Measurements from ENCODE around the gene EPDR1. TPM values are rescaled to one million over a fixed set of nuclear protein-coding genes. Genes with fewer than 3 reads are reported as not detected.

The EPDR1 gene
- total RNA-seq, 6 donors from 2014 or later, result 57.2 to 107 (median 96.1) TPM

GRCh38 chr7:37986908-37987330 lies 66.5 kb downstream of the EPDR1 start:
- no peak overlapping the region for H3K4me3 ChIP-seq
- TF ChIP-seq EP300 (IDR thresholded peaks at IDR 0.05) (no peak), POLR2A (IDR thresholded peaks at IDR 0.05) (no peak), CTCF (IDR thresholded peaks at IDR 0.05) (no peak), POLR2AphosphoS5 (IDR thresholded peaks at IDR 0.05) (no peak)
- ATAC-seq (ENCODE audit: low FRiP score in 2 of 2), result peak in 1 of 2 donors; percentile 84
- H3K36me3 ChIP-seq, result no peaks in the 10 kb centered on the region
- no peaks in the 10 kb centered on the region for H3K27me3 ChIP-seq
- H3K4me1 ChIP-seq, result peaks cover 0 to 15% (median 6%) of the 10 kb centered on the region in 4 donors
- H3K9me3 ChIP-seq, result no peaks in the 10 kb centered on the region
- DNase-seq, result no peak
- 49 to 59% methylated on average over 4 of the region's 4 CpGs for WGBS, 2 donors
- peak overlapping the region in 3 of 4 donors; percentile 1 to 51 (median 42) for H3K27ac ChIP-seq

- ATAC-seq (ENCODE audit: low FRiP score in 2 of 2) (peak; percentile 80 to 89), DNase-seq (peak in 1 of 2 donors; percentile 42)
- TF ChIP-seq POLR2A (IDR thresholded peaks at IDR 0.05), result no peak
- TF ChIP-seq EP300 (IDR thresholded peaks at IDR 0.05), result peak in 2 of 4 donors; percentile 38 to 83
- Histone ChIP-seq H3K27me3 (no peaks in the 10 kb centered on the region), H3K4me3 (no peak overlapping the region), H3K27ac (peak overlapping the region in 3 of 4 donors; percentile 1 to 51 (median 42)), H3K36me3 (no peaks in the 10 kb centered on the region), H3K4me1 (peaks cover 0 to 15% (median 6%) of the 10 kb centered on the region in 4 donors), H3K9me3 (no peaks in the 10 kb centered on the region)
- 34 to 46% methylated on average over 1 of the region's 1 CpG for WGBS, 2 donors
Observed at GRCh38 chr7:37987732-37988131, 67.3 kb downstream of the EPDR1 start.

GRCh38 chr7:37988721-37989650 lies 68.5 kb downstream of the EPDR1 start:
- Histone ChIP-seq H3K27me3 (no peaks in the 10 kb centered on the region), H3K36me3 (no peaks in the 10 kb centered on the region), H3K27ac (no peak overlapping the region), H3K9me3 (no peaks in the 10 kb centered on the region), H3K4me1 (peaks cover 0 to 15% (median 6%) of the 10 kb centered on the region in 4 donors), H3K4me3 (no peak overlapping the region)
- 86 to 91% methylated on average over 7 of the region's 7 CpGs for WGBS, 2 donors
- no peak for TF ChIP-seq POLR2AphosphoS5 (IDR thresholded peaks at IDR 0.05)
- TF ChIP-seq EP300 (IDR thresholded peaks at IDR 0.05), result no peak
- no peak for TF ChIP-seq POLR2A (IDR thresholded peaks at IDR 0.05)
- TF ChIP-seq CTCF (IDR thresholded peaks at IDR 0.05), result no peak
- ATAC-seq (ENCODE audit: low FRiP score in 2 of 2), result no peak
- DNase-seq, result no peak

GRCh38 chr7:37990337-37990736 lies 69.9 kb downstream of the EPDR1 start:
- Histone ChIP-seq H3K4me3 (no peak overlapping the region), H3K27ac (no peak overlapping the region), H3K27me3 (no peaks in the 10 kb centered on the region), H3K4me1 (peaks cover 0 to 15% (median 6%) of the 10 kb centered on the region in 4 donors), H3K36me3 (no peaks in the 10 kb centered on the region), H3K9me3 (no peaks in the 10 kb centered on the region)
- TF ChIP-seq EP300 (IDR thresholded peaks at IDR 0.05), result no peak
- TF ChIP-seq CTCF (IDR thresholded peaks at IDR 0.05), result no peak
- no peak for TF ChIP-seq POLR2A (IDR thresholded peaks at IDR 0.05)
- TF ChIP-seq POLR2AphosphoS5 (IDR thresholded peaks at IDR 0.05), result no peak
- 59 to 78% methylated on average over 3 of the region's 3 CpGs for WGBS, 2 donors
- DNase-seq (no peak), ATAC-seq (ENCODE audit: low FRiP score in 2 of 2) (no peak)

GRCh38 chr7:37993060-37993501 lies 72.6 kb downstream of the EPDR1 start:
- Histone ChIP-seq H3K36me3 (no peaks in the 10 kb centered on the region), H3K27me3 (no peaks in the 10 kb centered on the region), H3K9me3 (no peaks in the 10 kb centered on the region), H3K4me1 (peaks cover 0 to 3% (median under 1%) of the 10 kb centered on the region in 4 donors), H3K27ac (no peak overlapping the region), H3K4me3 (no peak overlapping the region)
- 86 to 93% methylated on average over 2 of the region's 2 CpGs for WGBS, 2 donors
- no peak for TF ChIP-seq POLR2AphosphoS5 (IDR thresholded peaks at IDR 0.05)
- no peak for TF ChIP-seq POLR2A (IDR thresholded peaks at IDR 0.05)
- TF ChIP-seq CTCF (IDR thresholded peaks at IDR 0.05), result no peak
- TF ChIP-seq EP300 (IDR thresholded peaks at IDR 0.05), result no peak
- no peak for ATAC-seq (ENCODE audit: low FRiP score in 2 of 2)
- no peak for DNase-seq
